Right cardiac atrium (tissue), 5 donors: ENCODE data around the gene CSF2. TPM values are rescaled to one million over a fixed set of nuclear protein-coding genes. Genes with fewer than 3 reads are reported as not detected.
A peak's percentile ranks its signal among the peaks of the same experiment; 100 is the strongest.

Source experiments
- ATAC-seq, 2 donors: fragments of 200-7000 bp; cut with Tn5 transposase; one replicate each; pipeline versions ENCODE4 v1.8.0 to v1.9.1; 2020; ENCODE audit warnings: moderate library complexity in 2 of 2, mild to moderate bottlenecking in 1 of 2
- DNase-seq, 3 donors: peaks; one replicate each; pipeline ENCODE4 v3.0.0-alpha.2; 2020
- H3K27ac ChIP-seq: one replicate; pipeline ENCODE4 v1.5.1; 2013; ENCODE audit warnings: mild to moderate bottlenecking, low read length, control low read depth, moderate library complexity
- H3K27me3 ChIP-seq: one replicate; pipeline ENCODE4 v1.6.1; 2013; ENCODE audit not compliant: control insufficient read depth, insufficient read depth
- H3K4me1 ChIP-seq: one replicate; pipeline ENCODE4 v1.6.1; 2013; ENCODE audit warnings: low read length; ENCODE audit not compliant: control insufficient read depth, insufficient read depth
- H3K4me3 ChIP-seq: one replicate; pipeline ENCODE4 v1.5.1; 2013; ENCODE audit warnings: low read length, control low read depth
- H3K9me3 ChIP-seq: one replicate; pipeline ENCODE4 v1.6.1; 2013; ENCODE audit warnings: low read length; ENCODE audit not compliant: control insufficient read depth
- WGBS: extraction: QIAGEN DNeasy Blood & Tissue Kit; methylation state at CpG from one replicate; pipeline ENCODE4 v1.1.7; 2013; 5-methylcytosine and 5-hydroxymethylcytosine counted together
- intact Hi-C, 4 donors: fragments of 100-400 bp; cut with DNase I; formaldehyde crosslinking; loops; one replicate each; pipeline versions ENCODE4 v1.11.0 to v1.14.0; 2022 to 2023
- polyA plus RNA-seq: library from polyadenylated mRNA; stranded (reverse); fragments of 200-250 nt; gene quantifications from one replicate; pipeline ENCODE4 v1.2.3, GENCODE V29; 2013
- total RNA-seq, 4 donors: library from RNA; stranded (reverse); fragmentation: NEBNext Ultra II Directional; extraction: Animal tissue kit (Norgen Biotek cat#: 25700); gene quantifications; one replicate each; pipeline ENCODE4 v1.2.1, GENCODE V29; 2021
- donor health status: healthy with polysubstance abuse.
- donor health status: DM: no; HTN: yes; CAD: no.
- donor health status: DM: no; HTN: no; CAD: no.
- donor health status: DM: no; HTN: yes; CAD: no; lungs with severe emphysema.
- donor health status: DM: yes; HTN: yes; CAD: no.

CSF2 gene
- total and polyA plus RNA-seq, 5 donors, result not detected

DNA sequence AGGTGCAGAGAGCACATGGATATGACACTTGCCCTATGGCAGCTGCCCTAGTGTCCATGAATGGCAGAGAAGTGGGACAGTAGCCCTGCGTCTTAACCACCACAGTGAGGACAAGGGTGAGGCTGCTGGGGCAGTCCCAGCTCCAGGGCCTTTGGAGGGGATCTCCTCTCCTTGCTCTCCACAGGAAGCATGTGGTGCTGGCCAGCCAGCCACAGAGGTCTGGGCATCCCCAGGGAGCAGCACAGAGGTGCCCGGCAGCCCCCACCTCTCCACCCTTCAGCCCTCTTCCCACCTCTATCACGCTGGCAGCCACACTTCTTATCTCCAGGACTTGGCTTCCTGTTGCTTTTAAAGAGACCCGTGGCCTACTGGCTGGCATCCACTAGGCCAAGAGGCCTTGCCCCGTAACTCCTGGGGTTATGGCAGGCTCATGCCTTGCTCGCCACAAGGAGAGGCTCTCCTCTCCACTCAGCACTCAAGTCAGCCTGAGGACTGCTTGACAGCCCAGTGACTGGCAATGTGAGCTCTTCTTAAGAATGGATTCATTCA lies 21.9 kb downstream of the CSF2 start:
- Histone ChIP-seq H3K4me1 (no peaks in the 10 kb centered on the region), H3K27ac (no peak overlapping the region), H3K27me3 (no peaks in the 10 kb centered on the region), H3K4me3 (no peak overlapping the region), H3K9me3 (no peaks in the 10 kb centered on the region)
- ATAC-seq (peak; percentile 39 to 45), DNase-seq (no peak)
- intact Hi-C loops, result no loop called here
- WGBS, result 55% methylated on average over 6 of the region's 6 CpGs

DNA sequence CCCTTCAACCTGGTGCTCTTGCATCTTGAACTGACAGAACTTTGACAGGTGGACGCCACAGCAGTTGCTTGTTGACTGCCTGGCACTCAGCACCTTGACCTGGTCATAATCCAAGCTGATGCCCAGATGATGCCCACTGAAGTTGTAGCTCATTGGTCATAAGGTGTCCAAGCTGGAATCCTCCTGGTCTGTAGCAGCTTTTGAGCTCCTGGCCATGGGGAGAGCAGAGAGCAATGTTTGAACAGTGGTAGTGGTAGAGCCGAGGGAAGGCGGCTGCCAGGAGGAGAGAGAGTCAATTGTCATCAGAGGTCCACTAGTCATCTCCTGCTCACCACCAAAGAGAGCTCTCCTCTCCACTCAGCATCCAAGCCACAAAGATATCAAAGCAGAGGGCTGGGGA lies 23.3 kb downstream of the CSF2 start:
- no peak for DNase-seq
- intact Hi-C loops, result no loop called here
- 90% methylated on average over 3 of the region's 3 CpGs for WGBS
- Histone ChIP-seq H3K27me3 (no peaks in the 10 kb centered on the region), H3K9me3 (no peaks in the 10 kb centered on the region), H3K27ac (no peak overlapping the region), H3K4me3 (no peak overlapping the region), H3K4me1 (no peaks in the 10 kb centered on the region)
- no peak for ATAC-seq

DNA sequence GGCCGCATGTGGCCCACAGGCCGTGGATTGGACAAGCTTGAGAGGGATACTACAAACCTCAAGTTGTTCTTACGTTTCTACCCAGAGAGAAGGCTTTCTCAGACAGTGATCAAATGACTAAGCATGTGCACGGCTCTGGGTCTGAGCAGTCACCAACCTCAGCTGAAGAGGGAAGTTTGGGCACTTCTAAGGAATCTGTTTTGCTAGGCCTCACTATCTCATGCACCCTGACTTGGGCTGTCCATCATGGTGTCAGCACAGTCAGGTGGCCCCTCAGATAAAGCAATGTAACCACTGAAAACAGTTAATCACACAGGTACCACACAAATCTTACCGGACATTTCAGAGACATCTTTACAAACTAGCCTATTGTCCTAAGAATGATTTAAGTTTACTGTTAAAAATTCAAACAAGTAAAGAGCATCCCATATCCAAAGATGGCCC lies 24.6 kb downstream of the CSF2 start:
- Histone ChIP-seq H3K27ac (no peak overlapping the region), H3K27me3 (no peaks in the 10 kb centered on the region), H3K9me3 (no peaks in the 10 kb centered on the region), H3K4me1 (no peaks in the 10 kb centered on the region), H3K4me3 (no peak overlapping the region)
- DNase-seq (no peak), ATAC-seq (no peak)
- intact Hi-C loops, result no loop called here
- 75% methylated on average over 5 of the region's 5 CpGs for WGBS

DNA sequence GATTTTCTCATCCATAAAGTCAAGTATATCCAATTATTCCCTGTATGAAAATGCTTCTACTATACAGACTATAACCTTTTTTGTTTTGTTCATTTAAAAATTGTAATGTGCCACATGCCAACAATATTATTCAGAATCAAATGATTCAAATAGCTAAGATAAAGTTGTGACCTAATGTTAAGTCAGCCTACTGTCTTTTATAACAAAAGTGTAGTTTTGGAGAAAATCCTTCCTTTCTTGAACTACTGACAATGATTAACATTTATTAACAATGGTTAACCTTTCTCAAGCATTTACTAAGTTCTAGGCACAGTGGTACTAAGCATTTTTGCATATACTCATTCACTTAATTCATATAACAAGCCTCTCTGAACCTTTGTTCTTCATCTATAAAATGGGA lies 25.0 kb downstream of the CSF2 start:
- H3K27ac ChIP-seq, result no peak overlapping the region
- H3K4me3 ChIP-seq, result no peak overlapping the region
- no peaks in the 10 kb centered on the region for H3K9me3 ChIP-seq
- no peaks in the 10 kb centered on the region for H3K27me3 ChIP-seq
- peaks cover 2% of the 10 kb centered on the region for H3K4me1 ChIP-seq
- DNase-seq (no peak), ATAC-seq (no peak)
- intact Hi-C loops, result no loop called here

DNA sequence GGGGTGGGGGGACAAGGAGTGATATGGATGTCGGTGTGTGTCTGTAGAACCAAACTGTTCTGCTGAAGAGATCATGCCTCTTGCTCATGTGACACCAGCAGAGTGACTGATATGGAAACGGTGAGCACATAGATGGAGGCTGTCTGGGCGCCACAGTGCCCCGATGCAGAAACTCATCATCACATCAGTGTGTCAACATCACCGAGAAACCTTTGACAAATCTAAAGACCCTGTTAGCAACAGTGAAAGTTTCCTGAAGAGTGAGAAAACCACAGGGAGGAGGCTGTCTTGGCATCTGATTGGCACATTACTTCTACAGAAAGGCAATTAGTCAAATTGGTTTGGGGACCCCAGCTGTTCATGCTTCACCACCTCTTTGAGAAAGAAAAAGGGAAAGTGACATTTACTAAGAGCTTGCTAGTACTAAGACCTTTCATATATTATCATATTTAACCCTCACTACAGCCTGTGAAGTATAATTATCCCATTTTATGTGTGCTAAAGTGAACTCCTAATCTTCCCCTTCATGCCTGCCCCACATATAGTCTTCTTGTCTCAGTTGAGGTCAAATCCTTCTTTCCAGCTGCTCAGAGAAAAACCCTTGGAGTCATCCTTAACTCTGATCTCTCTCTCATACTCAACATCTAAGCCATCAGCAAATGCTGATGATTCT lies 25.6 kb downstream of the CSF2 start:
- intact Hi-C loops, result no loop called here
- 64% methylated on average over 5 of the region's 5 CpGs for WGBS
- Histone ChIP-seq H3K27me3 (no peaks in the 10 kb centered on the region), H3K9me3 (no peaks in the 10 kb centered on the region), H3K4me3 (no peak overlapping the region), H3K4me1 (peaks cover 5% of the 10 kb centered on the region), H3K27ac (no peak overlapping the region)
- DNase-seq, result no peak
- ATAC-seq, result no peak

DNA sequence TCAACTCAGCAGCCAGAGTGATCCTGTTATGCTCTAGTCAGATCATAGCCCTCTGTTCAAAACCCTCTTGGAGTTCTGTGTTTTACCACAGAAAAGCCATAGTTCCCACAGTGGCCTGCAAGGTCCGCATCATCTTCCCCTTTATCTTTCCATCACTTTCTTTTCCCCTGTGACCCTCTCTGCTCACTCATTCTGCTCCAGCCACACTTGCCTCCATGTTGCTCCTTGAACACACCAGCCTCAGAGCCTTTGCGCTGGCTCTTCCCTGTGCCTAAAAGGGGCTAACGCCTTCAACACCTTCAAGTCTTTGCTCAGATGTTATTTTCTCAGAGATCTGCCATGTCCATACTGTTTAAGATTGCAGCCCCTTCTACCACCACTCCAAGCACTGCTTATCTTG lies 26.3 kb downstream of the CSF2 start:
- ATAC-seq (no peak), DNase-seq (no peak)
- intact Hi-C loops, result no loop called here
- Histone ChIP-seq H3K27me3 (no peaks in the 10 kb centered on the region), H3K4me3 (no peak overlapping the region), H3K9me3 (no peaks in the 10 kb centered on the region), H3K4me1 (peaks cover 5% of the 10 kb centered on the region), H3K27ac (no peak overlapping the region)
- 86% methylated on average over 3 of the region's 3 CpGs for WGBS

DNA sequence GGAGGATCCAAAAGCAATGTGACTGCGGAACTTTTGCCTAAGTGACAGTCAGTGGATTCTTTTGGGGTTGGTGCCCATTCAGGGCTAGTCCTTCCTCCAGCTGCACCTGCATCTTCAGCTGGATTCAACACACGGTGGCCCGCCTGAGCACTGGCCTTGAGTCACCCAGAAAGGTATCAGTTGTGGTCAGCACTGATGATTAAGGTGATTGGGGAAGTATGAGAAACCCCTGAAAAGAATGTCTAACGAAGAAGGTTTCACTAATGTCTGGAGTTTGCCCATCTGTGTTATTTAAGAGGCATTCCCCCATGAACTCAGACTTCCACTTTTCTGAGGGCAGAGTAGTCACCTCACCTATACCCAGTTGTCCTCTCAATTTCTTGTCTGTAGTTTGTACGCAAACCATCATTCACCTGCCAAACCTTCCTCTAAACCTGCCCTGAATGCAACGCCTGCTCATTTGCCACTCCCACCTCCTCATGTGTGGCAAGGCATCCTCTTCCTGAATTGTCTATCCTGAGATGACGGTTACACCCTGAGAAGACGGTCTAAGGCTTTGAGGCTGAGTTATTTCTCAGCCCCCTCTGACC lies 27.2 kb downstream of the CSF2 start:
- no peak for DNase-seq
- intact Hi-C loops, result no loop called here
- Histone ChIP-seq H3K9me3 (no peaks in the 10 kb centered on the region), H3K4me1 (peaks cover 5% of the 10 kb centered on the region), H3K27me3 (no peaks in the 10 kb centered on the region), H3K27ac (no peak overlapping the region), H3K4me3 (no peak overlapping the region)
- 81% methylated on average over 8 of the region's 8 CpGs for WGBS
- ATAC-seq, result no peak

DNA sequence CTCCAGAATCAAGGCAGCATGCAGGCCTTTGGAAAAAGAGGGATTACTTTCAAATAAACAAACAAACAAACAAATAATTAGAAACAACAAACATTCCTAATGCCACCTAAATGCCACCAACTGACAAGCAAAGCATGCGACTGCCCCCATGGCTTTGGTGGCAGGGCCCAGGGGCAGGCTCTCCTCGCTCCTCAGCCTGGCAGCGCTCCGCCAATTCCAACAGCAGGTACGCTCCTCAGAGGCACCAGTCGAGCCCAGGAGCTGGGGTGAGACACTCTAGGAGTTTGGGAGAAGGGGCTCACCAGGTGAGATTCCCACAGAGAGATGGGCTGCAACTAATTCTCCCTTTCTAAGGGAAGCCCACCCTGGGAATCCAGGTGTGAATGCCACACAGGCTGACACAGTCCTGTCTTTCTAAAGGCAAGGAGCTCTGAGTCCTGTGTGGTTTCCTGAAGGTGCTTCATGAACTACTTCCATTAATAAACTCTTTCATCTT lies 27.8 kb downstream of the CSF2 start:
- Histone ChIP-seq H3K27ac (no peak overlapping the region), H3K4me1 (peaks cover 5% of the 10 kb centered on the region), H3K4me3 (no peak overlapping the region), H3K9me3 (no peaks in the 10 kb centered on the region), H3K27me3 (no peaks in the 10 kb centered on the region)
- no peak for DNase-seq
- WGBS, result 96% methylated on average over 6 of the region's 6 CpGs
- intact Hi-C loops, result no loop called here
- no peak for ATAC-seq

DNA sequence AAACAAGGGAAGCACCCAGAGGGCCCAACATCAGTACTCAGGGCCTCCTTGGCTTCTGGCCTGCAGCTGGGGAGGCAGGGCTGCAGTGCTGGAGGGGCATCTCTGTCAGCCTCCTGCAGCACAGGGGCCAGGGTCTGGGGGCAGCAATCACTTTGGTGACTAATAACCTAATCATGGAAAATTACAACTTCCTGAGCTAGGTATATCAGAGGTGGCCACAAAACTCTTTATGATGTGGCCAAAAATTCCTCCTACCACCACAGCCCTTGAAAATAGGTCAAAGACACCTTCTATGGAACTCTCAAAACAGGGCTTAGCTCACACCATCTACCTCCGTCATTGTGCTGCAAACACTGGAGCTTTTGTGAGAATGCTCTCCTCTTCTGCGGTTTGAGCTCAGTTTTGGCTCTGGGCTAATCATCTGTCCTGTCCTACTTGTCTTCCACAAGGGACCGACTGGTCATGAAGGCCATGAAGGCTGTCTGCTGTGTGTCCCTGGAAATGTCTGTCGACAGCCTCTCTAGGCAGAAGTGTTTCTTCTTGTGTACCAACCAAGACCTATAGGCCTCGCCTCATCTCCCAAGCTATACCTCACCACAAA lies 28.6 kb downstream of the CSF2 start:
- Histone ChIP-seq H3K27me3 (no peaks in the 10 kb centered on the region), H3K4me1 (peaks cover 5% of the 10 kb centered on the region)
- 86% methylated on average over 5 of the region's 5 CpGs for WGBS

DNA sequence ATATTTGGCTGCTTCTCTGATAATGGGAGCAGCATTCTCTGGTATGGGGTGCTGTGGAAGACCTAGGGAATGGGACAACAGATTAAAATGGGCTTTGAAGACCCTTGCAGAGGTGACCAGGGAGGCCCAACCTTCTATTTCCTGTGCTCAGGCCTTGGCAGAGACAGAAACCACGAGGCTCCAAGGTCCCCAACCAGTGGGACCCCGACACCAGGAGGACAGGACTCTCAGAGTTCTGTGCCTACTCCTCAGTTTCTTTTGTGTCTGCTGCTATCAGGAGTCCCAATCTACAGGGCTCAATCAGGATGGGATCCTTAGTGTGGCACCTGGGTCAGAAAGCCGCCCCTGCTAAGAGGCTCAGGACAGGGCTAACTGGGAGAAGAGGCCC lies 29.3 kb downstream of the CSF2 start:
- Histone ChIP-seq H3K4me3 (no peak overlapping the region), H3K27ac (no peak overlapping the region), H3K9me3 (no peaks in the 10 kb centered on the region), H3K27me3 (no peaks in the 10 kb centered on the region), H3K4me1 (peaks cover 5% of the 10 kb centered on the region)
- 80% methylated on average over 3 of the region's 3 CpGs for WGBS
- DNase-seq (no peak), ATAC-seq (no peak)
- intact Hi-C loops, result no loop called here

More for the DNA sequence above, 28.6 kb downstream of the CSF2 start:
- Histone ChIP-seq H3K4me3 (no peak overlapping the region), H3K9me3 (no peaks in the 10 kb centered on the region), H3K27ac (no peak overlapping the region)
- ATAC-seq (no peak), DNase-seq (no peak)
- intact Hi-C loops, result no loop called here

DNA sequence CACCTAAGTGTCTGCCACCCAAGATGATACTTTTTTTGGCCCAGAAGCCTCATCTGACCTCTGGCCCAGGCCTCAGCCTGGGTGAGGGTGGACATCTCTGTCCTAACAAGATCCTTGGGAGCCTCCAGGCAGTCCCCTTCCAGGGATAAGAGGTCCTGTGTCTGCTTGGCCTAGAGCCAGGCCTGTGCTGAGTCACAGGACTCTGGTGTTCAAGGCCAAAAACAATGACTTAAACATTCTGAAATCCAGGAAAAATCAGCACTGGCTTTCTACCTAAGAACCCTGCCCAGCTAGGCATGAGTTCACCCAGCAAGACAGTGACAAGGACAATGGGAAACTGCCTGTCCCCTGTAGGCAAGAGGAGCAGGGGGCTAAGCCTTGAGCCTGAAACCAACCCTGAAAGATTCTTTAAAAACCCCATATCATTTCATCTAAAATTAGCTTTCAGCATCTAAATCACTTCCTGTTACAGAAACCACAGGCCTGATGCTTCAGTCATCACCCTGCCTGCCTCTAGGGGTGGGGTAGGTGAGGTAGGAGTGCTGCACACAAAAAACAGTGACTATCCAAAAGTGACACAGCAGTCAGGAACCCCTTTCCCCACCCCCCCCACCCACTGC lies 29.9 kb downstream of the CSF2 start:
- peak; percentile 86 to 94 for ATAC-seq
- intact Hi-C loops, result no loop called here
- Histone ChIP-seq H3K27ac (no peak overlapping the region), H3K27me3 (no peaks in the 10 kb centered on the region), H3K4me1 (peaks cover 5% of the 10 kb centered on the region), H3K9me3 (no peaks in the 10 kb centered on the region), H3K4me3 (no peak overlapping the region)
- DNase-seq, result peak; percentile 89 to 92 (median 91)
